ENCODE measurements around the gene SNX5. TPM values are rescaled to one million over a fixed set of nuclear protein-coding genes. Genes with fewer than 3 reads are reported as not detected.

The SNX5 gene
- total and polyA plus RNA-seq, 2 donors (not counting 1 experiment from before 2014, with no cell fraction given), result 97.8 to 128 TPM

GRCh38 chr20:17961587-17961940 lies 7.0 kb downstream of the SNX5 start:
- ATAC-seq (ENCODE audit: low read depth) (peak; percentile 9), DNase-seq (no peak)
- Histone ChIP-seq H3K4me1 (ENCODE audit: control insufficient read depth in 2 of 2, insufficient read depth in 2 of 2, low read length in 2 of 2) (peaks cover 91 to 99% of the 10 kb centered on the region in 2 donors), H3K27ac (ENCODE audit: low read length in 2 of 2) (peak overlapping the region in 1 of 2 donors; percentile 97), H3K9me3 (ENCODE audit: control extremely low read depth in 1 of 3, control insufficient read depth in 2 of 3, insufficient read depth in 1 of 3, low read length in 2 of 3) (peaks cover 0 to 11% (median 0%) of the 10 kb centered on the region in 3 donors), H3K4me2 (replicated peaks; ENCODE audit: low read depth, low read length, poor library complexity, severe bottlenecking) (peak overlapping the region; percentile 80), H2AFZ (ENCODE audit: insufficient read depth, low read depth, low read length, poor library complexity, severe bottlenecking) (no peak overlapping the region), H3K4me3 (ENCODE audit: control extremely low read depth in 1 of 5, extremely low read depth in 1 of 5, insufficient read depth in 1 of 5, low read depth in 2 of 5, low read length in 4 of 5) (peak overlapping the region in 1 of 5 experiments; percentile 34), H3K9ac (ENCODE audit: low read length) (peak overlapping the region; percentile 33), H4K20me1 (ENCODE audit: control insufficient read depth, insufficient read depth, low read length, poor library complexity, severe bottlenecking) (no peaks in the 10 kb centered on the region), H3K27me3 (replicated peaks in 1 of 4; ENCODE audit: control extremely low read depth in 1 of 4, control insufficient read depth in 3 of 4, insufficient read depth in 4 of 4, low read length in 3 of 4) (no peaks in the 10 kb centered on the region), H3K79me2 (ENCODE audit: control insufficient read depth, insufficient read depth, low read length) (peaks cover 100% of the 10 kb centered on the region), H3K36me3 (replicated peaks in 1 of 2; ENCODE audit: control extremely low read depth in 1 of 2, control insufficient read depth in 1 of 2, extremely low read depth in 1 of 2, insufficient read depth in 2 of 2, low read length in 1 of 2) (peaks cover 0 to 10% of the 10 kb centered on the region in 2 experiments)
- peak overlapping the region; percentile 69 for H3K4me3 Mint-ChIP-seq
- WGBS (ENCODE audit: insufficient coverage), result no CpG with 5 or more reads among the region's 1 CpG
- peak overlapping the region; percentile 86 for H3K27ac Mint-ChIP-seq
- no peak for TF ChIP-seq EZH2 (IDR thresholded peaks at IDR 0.05; ENCODE audit: borderline replicate concordance, insufficient read depth, low read depth, low read length, poor library complexity, severe bottlenecking)
- no peak for TF ChIP-seq CTCF (IDR thresholded peaks at IDR 0.05)
- intact Hi-C loops (cut with micrococcal nuclease), result loop anchor here (2.0 to 10.0 kb wide), 4 partner anchors 15 to 1743 kb away; partner anchors contain the start of genes DZANK1 and POLR3F
- no peaks in the 10 kb centered on the region for H3K9me3 Mint-ChIP-seq (ENCODE audit: insufficient read depth)
- H3K27me3 Mint-ChIP-seq, result no peaks in the 10 kb centered on the region
- H3K4me1 Mint-ChIP-seq, result peaks cover 94% of the 10 kb centered on the region
- POLR2A ChIA-PET, result interaction anchor here (0.6 kb wide), 1 partner anchor 252 kb away, joined by 3 read pairs; no protein-coding TSS in a partner anchor
- CTCF ChIA-PET, result interaction anchor here (1.7 to 3.5 kb wide), 4 partner anchors 8 to 279 kb away, joined by 4 to 16 read pairs (median 8); partner anchors contain the start of gene RRBP1

GRCh38 chr20:17960927-17961586 lies 7.5 kb downstream of the SNX5 start:
- intact Hi-C loops (cut with micrococcal nuclease), result loop anchor here (2.0 to 10.0 kb wide), 4 partner anchors 14 to 1744 kb away; partner anchors contain the start of genes DZANK1 and POLR3F
- POLR2A ChIA-PET, result interaction anchor here (0.6 to 0.7 kb wide), 2 partner anchors 97 to 280 kb away, joined by 3 to 7 read pairs; partner anchors contain the start of gene OVOL2
- DNase-seq (no peak), ATAC-seq (ENCODE audit: low read depth) (no peak)
- Histone ChIP-seq H3K27me3 (replicated peaks in 1 of 4; ENCODE audit: control extremely low read depth in 1 of 4, control insufficient read depth in 3 of 4, insufficient read depth in 4 of 4, low read length in 3 of 4) (no peaks in the 10 kb centered on the region), H3K9ac (ENCODE audit: low read length) (peak overlapping the region; percentile 33), H3K9me3 (ENCODE audit: control extremely low read depth in 1 of 3, control insufficient read depth in 2 of 3, insufficient read depth in 1 of 3, low read length in 2 of 3) (peaks cover 0 to 11% (median 0%) of the 10 kb centered on the region in 3 donors), H3K36me3 (replicated peaks in 1 of 2; ENCODE audit: control extremely low read depth in 1 of 2, control insufficient read depth in 1 of 2, extremely low read depth in 1 of 2, insufficient read depth in 2 of 2, low read length in 1 of 2) (peaks cover 0 to 12% of the 10 kb centered on the region in 2 experiments), H3K27ac (ENCODE audit: low read length in 2 of 2) (peak overlapping the region; percentile 62 to 97), H2AFZ (ENCODE audit: insufficient read depth, low read depth, low read length, poor library complexity, severe bottlenecking) (no peak overlapping the region), H3K4me1 (ENCODE audit: control insufficient read depth in 2 of 2, insufficient read depth in 2 of 2, low read length in 2 of 2) (peaks cover 95 to 99% of the 10 kb centered on the region in 2 donors), H4K20me1 (ENCODE audit: control insufficient read depth, insufficient read depth, low read length, poor library complexity, severe bottlenecking) (no peaks in the 10 kb centered on the region), H3K4me3 (ENCODE audit: control extremely low read depth in 1 of 5, extremely low read depth in 1 of 5, insufficient read depth in 1 of 5, low read depth in 2 of 5, low read length in 4 of 5) (peak overlapping the region in 2 of 5 experiments; percentile 12 to 34), H3K4me2 (replicated peaks; ENCODE audit: low read depth, low read length, poor library complexity, severe bottlenecking) (peak overlapping the region; percentile 80), H3K79me2 (ENCODE audit: control insufficient read depth, insufficient read depth, low read length) (peaks cover 100% of the 10 kb centered on the region)
- Mint-ChIP-seq H3K4me1 (peaks cover 94% of the 10 kb centered on the region), H3K27ac (peak overlapping the region; percentile 86), H3K9me3 (ENCODE audit: insufficient read depth) (no peaks in the 10 kb centered on the region), H3K27me3 (no peaks in the 10 kb centered on the region), H3K4me3 (peak overlapping the region; percentile 69)
- 13% methylated on average over 3 of the region's 6 CpGs for WGBS (ENCODE audit: insufficient coverage)
- CTCF ChIA-PET, result interaction anchor here (1.7 to 3.5 kb wide), 2 partner anchors 22 to 36 kb away, joined by 4 to 16 read pairs; no protein-coding TSS in a partner anchor
- TF ChIP-seq CTCF (IDR thresholded peaks at IDR 0.05) (no peak), EZH2 (IDR thresholded peaks at IDR 0.05; ENCODE audit: borderline replicate concordance, insufficient read depth, low read depth, low read length, poor library complexity, severe bottlenecking) (no peak)
